ENCODE measurements around the gene EXOC6B.

DNA sequence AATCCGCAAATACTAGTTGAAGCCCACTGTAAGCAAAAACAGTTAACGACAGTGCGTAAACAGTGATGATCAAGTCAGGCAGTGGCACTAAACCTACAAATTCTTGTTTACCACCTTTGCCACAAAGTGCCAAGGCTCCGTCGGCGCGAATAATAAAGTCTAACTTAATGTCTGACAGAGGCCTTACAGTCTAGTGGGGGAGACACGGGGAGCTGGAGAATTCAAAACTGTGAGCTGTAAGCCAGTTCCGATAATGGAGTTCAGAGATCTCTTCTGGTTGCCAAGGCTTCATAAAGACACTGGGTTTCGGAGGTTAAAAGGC lies 284 bp upstream of the EXOC6B start:
- TF ChIP-seq EP300 (IDR thresholded peaks at IDR 0.05; ENCODE audit: borderline replicate concordance), result no peak
- TF ChIP-seq, protein P1, sequence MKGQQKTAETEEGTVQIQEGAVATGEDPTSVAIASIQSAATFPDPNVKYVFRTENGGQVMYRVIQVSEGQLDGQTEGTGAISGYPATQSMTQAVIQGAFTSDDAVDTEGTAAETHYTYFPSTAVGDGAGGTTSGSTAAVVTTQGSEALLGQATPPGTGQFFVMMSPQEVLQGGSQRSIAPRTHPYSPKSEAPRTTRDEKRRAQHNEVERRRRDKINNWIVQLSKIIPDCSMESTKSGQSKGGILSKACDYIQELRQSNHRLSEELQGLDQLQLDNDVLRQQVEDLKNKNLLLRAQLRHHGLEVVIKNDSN (IDR thresholded peaks at IDR 0.05), result no peak
- TF ChIP-seq YY1 (IDR thresholded peaks at IDR 0.05; ENCODE audit: low read depth), result no peak
- no peak for TF ChIP-seq CEBPB (IDR thresholded peaks at IDR 0.05)
- TF ChIP-seq, protein P2, sequence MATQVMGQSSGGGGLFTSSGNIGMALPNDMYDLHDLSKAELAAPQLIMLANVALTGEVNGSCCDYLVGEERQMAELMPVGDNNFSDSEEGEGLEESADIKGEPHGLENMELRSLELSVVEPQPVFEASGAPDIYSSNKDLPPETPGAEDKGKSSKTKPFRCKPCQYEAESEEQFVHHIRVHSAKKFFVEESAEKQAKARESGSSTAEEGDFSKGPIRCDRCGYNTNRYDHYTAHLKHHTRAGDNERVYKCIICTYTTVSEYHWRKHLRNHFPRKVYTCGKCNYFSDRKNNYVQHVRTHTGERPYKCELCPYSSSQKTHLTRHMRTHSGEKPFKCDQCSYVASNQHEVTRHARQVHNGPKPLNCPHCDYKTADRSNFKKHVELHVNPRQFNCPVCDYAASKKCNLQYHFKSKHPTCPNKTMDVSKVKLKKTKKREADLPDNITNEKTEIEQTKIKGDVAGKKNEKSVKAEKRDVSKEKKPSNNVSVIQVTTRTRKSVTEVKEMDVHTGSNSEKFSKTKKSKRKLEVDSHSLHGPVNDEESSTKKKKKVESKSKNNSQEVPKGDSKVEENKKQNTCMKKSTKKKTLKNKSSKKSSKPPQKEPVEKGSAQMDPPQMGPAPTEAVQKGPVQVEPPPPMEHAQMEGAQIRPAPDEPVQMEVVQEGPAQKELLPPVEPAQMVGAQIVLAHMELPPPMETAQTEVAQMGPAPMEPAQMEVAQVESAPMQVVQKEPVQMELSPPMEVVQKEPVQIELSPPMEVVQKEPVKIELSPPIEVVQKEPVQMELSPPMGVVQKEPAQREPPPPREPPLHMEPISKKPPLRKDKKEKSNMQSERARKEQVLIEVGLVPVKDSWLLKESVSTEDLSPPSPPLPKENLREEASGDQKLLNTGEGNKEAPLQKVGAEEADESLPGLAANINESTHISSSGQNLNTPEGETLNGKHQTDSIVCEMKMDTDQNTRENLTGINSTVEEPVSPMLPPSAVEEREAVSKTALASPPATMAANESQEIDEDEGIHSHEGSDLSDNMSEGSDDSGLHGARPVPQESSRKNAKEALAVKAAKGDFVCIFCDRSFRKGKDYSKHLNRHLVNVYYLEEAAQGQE (IDR thresholded peaks at IDR 0.05; ENCODE audit: low read depth), result no peak
- no peak for TF ChIP-seq RAD21 (IDR thresholded peaks at IDR 0.05; ENCODE audit: low read depth)
- TF ChIP-seq TAF1 (IDR thresholded peaks at IDR 0.05; ENCODE audit: low read depth), result no peak
- TF ChIP-seq, protein P3, sequence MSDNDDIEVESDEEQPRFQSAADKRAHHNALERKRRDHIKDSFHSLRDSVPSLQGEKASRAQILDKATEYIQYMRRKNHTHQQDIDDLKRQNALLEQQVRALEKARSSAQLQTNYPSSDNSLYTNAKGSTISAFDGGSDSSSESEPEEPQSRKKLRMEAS (IDR thresholded peaks at IDR 0.05), result no peak
- no peak for TF ChIP-seq EGR1 (IDR thresholded peaks at IDR 0.05)
- TF ChIP-seq TEAD4 (IDR thresholded peaks at IDR 0.05), result no peak
- TF ChIP-seq TCF12 (IDR thresholded peaks at IDR 0.05; ENCODE audit: low read depth), result no peak
- no peak for TF ChIP-seq NFIC (IDR thresholded peaks at IDR 0.05)
